Endothelial cell of hepatic sinusoid (primary cell): ENCODE data around the gene DSCAM.

Experiments used
- in situ Hi-C: cut with HindIII; loops from 2 replicates; pipeline ENCODE4 v1.10.0; 2017; ENCODE audit warnings: low sequenced_read_pairs

The DSCAM gene

DNA sequence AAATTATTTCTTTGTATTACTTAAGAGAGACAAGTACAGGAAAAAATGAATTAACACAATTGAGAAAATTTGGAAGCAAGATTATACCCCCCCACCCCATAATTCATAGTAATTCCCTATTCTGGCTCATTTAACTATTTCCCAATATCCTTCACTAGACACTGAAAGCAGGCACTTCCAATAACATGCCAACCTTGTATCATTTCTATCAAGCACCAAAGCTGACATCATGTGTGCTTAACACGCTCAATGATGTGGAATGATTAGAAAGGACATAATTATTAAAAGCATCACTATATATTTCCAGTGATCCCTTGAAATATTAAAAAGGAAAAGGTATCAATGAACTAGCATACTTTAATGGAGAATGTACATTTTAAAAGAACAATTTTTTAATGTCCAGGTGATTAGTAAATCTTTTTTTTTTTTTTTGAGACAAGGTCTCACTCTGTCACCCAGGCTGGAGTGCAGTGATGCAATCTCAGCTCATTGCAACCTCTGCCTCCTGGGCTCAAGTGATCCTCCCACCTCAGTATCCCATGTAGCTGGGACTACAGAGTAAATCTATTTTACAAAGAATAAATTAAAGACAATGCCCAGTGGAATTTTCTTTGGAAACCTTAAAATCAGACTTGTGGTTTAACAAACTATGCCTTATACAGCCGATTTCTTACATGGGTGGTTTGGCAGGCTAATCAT, 443.9 kb downstream of the DSCAM start:
- in situ Hi-C loops = no loop called here

- in situ Hi-C loops = no loop called here
Observed at GRCh38 chr21:40395732-40396131, 451.2 kb downstream of the DSCAM start.

- in situ Hi-C loops = no loop called here
Observed at GRCh38 chr21:40393066-40393465, 453.9 kb downstream of the DSCAM start.

DNA sequence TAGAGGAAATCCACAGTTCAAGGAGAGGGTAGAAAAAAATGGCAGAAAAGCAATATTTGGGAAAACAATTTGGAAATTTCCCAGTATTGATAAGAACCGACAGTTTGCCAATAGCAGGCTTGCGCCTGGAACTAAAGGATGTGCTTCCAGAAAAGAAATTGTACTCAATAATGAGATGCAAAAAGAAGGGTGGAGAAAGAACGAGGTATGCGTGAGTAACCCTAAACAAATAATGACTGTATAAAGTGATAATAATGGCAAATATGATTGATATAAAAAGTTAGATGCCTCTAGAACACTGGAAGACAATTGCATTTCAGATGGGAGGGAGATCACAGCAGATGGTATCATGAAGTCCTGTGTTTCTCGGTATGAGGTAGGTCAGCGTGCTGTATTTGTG, 458.9 kb downstream of the DSCAM start:
- in situ Hi-C loops = loop anchor here (5.0 kb wide), 1 partner anchor 99 kb away; no protein-coding TSS in a partner anchor

DNA sequence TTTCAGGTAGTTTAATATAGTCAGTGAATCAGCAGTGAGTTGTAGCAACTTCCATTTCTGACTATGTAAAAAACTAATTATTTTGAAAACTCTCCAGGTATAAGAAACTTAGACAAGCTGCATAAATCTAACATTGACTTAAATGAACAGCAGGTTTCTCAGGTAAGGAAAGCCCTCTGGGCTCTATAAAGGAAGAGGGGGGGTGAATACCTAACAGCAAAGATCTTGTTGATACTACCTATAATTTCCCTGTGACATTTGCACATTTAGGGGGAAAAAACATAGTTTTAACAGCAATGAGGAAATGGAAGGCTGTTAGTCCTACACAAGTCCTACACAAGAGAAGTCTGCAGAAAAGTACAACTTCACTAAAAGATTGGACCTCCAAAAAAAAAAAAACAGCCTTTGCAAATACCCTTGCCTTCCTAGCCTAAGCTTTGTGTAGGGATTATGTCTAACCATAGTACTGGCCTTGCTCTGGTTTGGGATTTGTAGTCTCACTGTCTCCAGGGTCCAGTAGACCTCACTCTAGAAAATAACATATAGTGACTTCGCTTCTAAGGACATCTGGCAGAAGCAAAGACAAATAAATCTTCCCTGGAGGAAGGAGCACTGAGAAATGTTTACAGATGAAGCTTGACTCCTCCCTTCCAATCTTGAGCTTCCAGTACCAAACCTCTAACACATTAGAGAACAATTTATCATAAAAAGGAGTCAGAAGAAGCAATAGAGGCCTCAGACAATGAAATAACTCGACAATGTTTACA, 459.8 kb downstream of the DSCAM start:
- in situ Hi-C loops = loop anchor here (5.0 kb wide), 1 partner anchor 100 kb away; no protein-coding TSS in a partner anchor

DNA sequence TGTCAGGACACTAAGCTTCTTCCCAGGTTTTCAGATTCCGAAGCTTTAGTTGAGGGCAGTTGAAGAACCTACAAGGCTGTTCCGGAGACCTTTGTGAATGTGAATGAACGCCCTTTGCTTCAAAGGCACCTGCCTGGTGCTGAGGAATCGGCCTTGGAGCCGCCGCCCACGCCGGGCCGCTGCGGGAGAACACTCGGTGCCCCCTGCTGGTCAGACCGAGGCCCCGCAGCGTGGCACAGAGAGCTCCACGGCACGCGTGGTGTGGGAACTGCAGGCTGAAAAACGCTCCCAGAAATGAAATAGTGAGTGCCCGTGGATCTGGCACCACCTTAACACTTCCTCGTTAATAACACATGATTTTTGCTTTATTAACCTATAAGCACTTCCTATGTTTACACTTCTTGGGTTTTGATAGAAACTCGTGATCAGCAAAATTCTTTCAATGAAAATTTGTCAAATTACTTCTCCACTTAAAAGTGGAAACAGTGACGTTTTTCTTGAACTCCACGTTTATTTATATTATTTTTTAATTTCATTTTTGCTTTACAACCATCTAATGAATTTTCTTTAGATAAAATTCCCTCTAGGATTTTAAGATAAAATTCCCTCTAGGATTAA, 460.6 kb downstream of the DSCAM start:
- in situ Hi-C loops = loop anchor here (5.0 kb wide), 1 partner anchor 101 kb away; no protein-coding TSS in a partner anchor

DNA sequence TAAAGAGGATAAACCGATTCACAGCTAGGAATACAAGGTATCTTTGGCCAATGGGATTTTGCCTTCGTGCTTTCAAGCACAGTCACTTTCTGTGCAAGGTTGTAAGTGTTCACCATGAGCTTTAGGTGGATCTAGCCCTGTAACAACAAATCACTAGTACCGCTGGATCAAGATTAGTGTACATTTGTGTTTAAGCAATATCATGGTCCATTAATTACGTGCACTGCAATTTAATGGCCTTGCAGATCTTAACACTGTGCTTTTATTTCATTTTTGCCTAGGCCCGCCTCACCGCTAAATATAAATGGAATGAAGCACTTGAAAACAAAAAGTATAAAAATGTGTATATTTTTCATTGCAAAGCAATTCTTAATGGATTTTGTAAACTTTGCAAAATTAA, 461.1 kb downstream of the DSCAM start:
- in situ Hi-C loops = loop anchor here (5.0 kb wide), 1 partner anchor 101 kb away; no protein-coding TSS in a partner anchor

DNA sequence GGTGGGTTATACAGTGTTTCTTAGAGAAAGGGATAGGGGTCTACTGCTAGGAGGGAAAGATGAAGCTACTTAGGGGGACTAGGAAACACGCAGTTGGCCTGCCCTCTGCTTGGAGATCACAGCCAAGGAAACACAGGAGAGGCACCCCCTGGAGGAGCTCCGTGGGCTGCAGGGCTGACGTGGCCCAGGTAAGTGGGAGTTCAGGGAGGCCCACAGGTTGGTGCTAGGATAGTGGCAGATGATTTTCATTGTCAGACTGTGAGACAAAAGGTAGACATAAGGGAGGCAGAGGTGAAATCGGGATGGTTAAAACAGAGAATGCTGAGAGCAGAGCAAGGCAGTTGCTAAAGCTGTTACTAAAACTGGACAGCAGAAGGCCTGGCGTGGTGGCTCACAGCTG, 463.0 kb downstream of the DSCAM start:
- in situ Hi-C loops = no loop called here

DNA sequence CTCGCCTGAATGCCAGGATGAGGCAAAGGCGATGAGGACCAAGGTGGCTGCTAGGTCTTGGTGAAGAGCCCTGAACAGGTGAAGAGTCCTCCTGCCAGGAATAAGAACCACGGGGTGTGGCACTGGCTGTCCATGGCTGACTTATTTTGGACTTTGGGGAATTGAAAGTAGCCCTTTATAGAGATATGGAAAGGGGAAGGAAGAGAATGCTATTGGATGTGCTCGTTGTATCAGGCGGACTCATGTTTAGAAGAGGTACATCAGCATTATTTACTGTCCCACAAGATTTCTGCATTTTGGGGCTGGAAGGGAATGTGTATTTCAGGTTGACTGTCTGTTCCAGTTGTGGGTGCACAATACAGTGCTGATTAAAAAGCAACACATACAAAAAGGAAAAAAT, 465.8 kb downstream of the DSCAM start:
- in situ Hi-C loops = no loop called here

DNA sequence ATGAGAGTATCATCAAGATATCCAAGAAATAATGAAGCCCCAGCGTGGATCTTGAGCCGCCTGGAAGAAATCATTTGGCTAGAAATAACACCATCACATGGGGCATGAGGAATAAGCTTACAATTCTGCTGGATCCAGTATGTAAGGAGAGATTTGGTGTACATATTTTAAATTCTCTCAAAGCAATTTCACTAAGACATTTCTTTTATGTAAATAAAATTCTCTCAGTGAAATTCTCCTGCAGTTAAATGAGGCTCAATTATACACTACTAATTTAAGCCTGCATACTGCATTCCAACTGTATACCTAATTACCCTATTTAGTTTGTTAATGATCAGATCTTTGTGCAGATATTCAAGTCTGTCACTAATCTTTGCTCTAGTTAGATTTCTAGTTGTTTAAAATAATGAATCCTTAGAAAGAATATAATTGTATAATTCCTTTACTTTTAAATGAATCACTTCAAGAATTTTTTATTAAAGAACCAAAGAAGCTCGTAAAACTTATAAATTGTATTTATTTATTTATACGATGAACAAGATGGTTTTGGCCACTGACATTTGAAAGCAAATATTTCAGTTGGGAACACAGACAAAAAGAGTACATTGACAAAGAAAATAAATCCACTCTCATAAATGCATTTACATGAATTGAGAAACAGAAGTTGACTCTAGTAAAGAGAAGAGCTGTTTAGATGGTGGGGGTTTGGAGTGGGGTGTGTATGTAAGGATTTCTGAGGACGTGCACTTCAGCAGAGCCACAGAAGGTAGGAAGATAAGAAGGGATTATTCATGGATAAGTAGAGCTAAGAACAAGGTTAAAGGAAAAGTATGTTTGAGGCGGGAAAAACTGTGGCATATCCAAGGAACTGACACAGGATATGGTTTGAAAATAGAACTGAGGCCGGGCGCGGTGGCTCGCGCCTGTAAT, 466.8 kb downstream of the DSCAM start:
- in situ Hi-C loops = no loop called here

- in situ Hi-C loops = no loop called here
Observed at GRCh38 chr21:40377135-40377534, 469.8 kb downstream of the DSCAM start.

DNA sequence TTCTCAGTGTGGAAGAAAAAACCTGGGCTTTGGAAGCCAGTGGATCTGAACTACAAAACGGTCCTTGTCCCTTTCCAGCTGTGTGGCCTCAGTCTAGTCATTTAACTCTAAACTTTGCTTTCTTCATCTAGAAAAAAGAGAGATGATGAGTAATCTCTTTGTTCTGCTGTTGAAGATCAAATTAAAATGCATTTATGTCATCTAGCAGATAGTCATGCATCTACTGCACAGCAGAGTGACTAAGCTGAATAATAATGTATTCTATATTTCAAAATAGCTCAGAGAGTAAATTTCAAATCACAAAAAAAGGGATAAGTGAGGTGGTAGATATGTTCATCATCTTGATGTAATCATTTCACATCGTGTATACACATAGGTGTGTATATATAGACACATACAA, 473.2 kb downstream of the DSCAM start:
- in situ Hi-C loops = no loop called here

DNA sequence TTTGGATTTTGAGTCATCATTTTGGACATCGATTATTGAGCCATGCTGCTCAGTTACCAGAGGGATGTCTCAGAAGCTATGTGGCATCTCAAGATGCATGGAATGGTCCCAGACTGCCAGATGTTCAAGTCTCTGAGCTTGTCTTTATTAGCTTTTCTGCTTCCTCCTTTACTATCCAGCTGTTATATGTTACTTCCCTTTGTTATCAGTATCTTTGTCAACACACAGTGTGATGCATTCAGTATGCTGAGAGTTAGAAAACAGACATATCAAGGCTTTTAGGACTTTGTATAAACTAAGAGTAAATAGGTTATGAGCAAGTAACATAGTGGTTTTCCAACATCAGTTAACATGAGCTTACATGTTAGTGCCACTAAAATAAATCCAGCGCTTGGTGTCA, 474.5 kb downstream of the DSCAM start:
- in situ Hi-C loops = no loop called here

- in situ Hi-C loops = no loop called here
Observed at GRCh38 chr21:40371329-40371728, 475.6 kb downstream of the DSCAM start.

- in situ Hi-C loops = no loop called here
Observed at GRCh38 chr21:40356644-40357043, 490.3 kb downstream of the DSCAM start.

DNA sequence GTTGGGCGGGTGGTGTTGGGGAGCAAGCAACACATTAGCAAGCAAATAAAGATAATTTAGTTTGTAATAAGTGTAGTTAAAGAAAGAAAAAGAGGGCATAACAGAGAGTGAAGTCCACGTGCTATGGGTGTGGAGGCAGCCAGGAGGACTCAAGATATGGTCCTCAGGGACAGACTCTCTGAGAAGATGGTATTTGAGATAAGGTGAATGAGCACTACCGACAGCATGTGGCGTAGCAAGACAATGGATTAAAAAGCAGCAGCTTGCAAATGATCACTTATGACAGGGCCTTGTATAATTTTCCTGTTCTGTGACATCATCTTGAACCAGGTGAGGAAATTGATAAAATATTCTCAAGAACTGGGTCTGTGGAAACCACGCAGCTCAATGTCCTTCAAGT, 491.9 kb downstream of the DSCAM start:
- in situ Hi-C loops = no loop called here

DNA sequence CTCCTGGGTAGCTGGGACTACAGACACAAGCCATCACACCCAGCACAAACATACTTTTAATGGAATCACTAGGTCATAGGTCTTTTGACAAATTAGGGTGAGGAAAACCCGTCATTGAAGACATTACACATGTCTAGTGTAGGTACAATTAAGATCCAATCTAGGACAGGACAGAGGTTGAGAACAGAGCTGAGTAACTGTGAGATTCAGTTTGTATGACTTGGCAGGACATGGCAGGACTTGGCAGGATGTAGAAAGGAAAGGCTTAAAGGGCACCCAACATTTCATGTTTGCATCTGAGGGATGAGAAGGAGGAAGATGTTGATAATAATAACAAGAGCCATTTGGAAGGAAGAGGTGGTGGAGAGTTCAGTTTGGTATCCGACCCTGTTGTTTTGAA, 496.0 kb downstream of the DSCAM start:
- in situ Hi-C loops = no loop called here

DNA sequence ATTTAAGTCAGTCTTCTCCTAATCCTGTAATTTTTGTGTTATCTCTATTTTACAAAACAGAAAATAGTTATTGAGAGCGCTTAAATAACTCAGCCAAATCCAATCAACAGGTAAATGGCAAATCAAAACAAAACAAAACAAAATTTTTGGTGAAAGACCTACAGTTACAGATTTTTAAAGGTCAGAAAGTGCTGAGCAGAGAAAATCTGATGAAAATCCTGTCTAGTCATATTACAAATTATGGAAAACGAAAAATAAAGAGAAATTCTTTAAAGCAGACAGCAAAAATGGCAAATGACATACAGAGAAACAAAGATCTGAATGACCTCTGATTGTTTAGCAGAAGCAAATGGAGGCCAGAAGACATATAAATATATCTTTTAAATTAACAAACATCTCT, 497.4 kb downstream of the DSCAM start:
- in situ Hi-C loops = no loop called here

DNA sequence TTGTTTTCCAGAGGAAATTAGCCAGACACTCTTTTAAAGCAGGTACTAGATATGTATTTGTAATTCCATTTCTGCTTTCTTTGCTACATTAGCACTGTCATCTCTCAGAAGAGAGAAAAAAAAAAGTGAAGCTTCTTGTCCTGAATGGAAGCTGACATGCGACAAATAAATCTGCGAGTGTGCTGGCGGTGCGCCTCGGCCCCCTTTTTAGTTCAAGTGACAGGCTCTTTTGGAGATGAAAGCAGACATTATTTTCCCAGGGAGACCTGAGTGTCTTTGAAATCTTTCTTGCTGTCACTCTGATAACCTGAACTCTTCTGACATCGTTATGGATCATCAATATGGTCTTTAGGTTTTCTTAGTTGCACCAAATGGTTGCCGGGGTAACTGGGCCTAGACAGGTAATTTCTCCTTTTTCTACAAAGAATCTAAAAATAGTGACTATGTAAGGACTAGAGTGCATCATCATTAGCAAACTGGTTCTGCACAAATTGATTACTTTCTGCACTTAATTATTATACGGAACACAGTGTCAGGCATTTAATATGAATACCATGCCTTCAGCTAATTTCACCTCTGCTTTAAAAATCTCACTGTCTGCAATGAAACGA, 501.1 kb downstream of the DSCAM start:
- in situ Hi-C loops = no loop called here

GRCh38 chr21:40340357-40340756, 506.6 kb downstream of the DSCAM start:
- in situ Hi-C loops = no loop called here
